Kidney (tissue), 14 donors: ENCODE results near the gene PGA4. TPM values are rescaled to one million over a fixed set of nuclear protein-coding genes. Genes with fewer than 3 reads are reported as not detected.

ENCODE experiments used
- DNase-seq, 5 donors: peaks; one replicate each; pipeline ENCODE4 v3.0.0-alpha.2; 2013 to 2020
- FAIRE-seq: peaks from 2 replicates; lab custom pipeline; 2012; peaks lifted over from hg19 to GRCh38; lab: Jason Lieb, UNC
- H3K27ac ChIP-seq, 2 donors: one replicate each; pipeline ENCODE4 v1.7.0; 2013; ENCODE audit warnings: low read depth in 2 of 2, low read length in 2 of 2, inconsistent platforms in 1 of 2
- H3K27me3 ChIP-seq: one replicate; pipeline ENCODE4 v1.7.1; 2013; ENCODE audit warnings: low read length, inconsistent platforms; ENCODE audit not compliant: control insufficient read depth, insufficient read depth
- H3K36me3 ChIP-seq, 3 donors: one replicate each; pipeline versions ENCODE4 v1.7.0 to v1.7.1; 2013; ENCODE audit warnings: low read length in 3 of 3, control low read depth in 1 of 3, inconsistent platforms in 1 of 3; ENCODE audit not compliant: insufficient read depth in 3 of 3, control insufficient read depth in 2 of 3
- H3K4me1 ChIP-seq, 3 donors: one replicate each; pipeline versions ENCODE4 v1.7.0 to v1.7.1; 2013; ENCODE audit warnings: low read length in 3 of 3, inconsistent platforms in 1 of 3, low read depth in 1 of 3; ENCODE audit not compliant: control insufficient read depth in 2 of 3, insufficient read depth in 2 of 3
- H3K4me3 ChIP-seq, 3 donors: one replicate each; pipeline versions ENCODE4 v1.7.0 to v1.8.1; 2013; ENCODE audit warnings: low read length in 3 of 3, control low read depth in 1 of 3, inconsistent platforms in 1 of 3
- H3K9ac ChIP-seq, 3 donors: one replicate each; pipeline versions ENCODE4 v1.7.0 to v1.7.1; 2013; ENCODE audit warnings: low read length in 3 of 3, control low read depth in 1 of 3, inconsistent platforms in 1 of 3
- H3K9me3 ChIP-seq, 3 donors: one replicate each; pipeline versions ENCODE4 v1.7.0 to v1.7.1; 2013; ENCODE audit warnings: low read length in 3 of 3, control low read depth in 1 of 3, inconsistent platforms in 1 of 3; ENCODE audit not compliant: control insufficient read depth in 2 of 3, insufficient read depth in 1 of 3
- CTCF ChIP-seq: IDR thresholded peaks from 3 replicates; pipeline ENCODE4 v1.5.1; 2012; ENCODE audit warnings: mild to moderate bottlenecking, moderate library complexity, borderline replicate concordance; ENCODE audit not compliant: insufficient read depth; ENCODE audit errors: extremely low read depth
- intact Hi-C: fragments of 100-400 bp; cut with DNase I; formaldehyde crosslinking; loops from one replicate; pipeline ENCODE4 v1.11.1; 2022
- polyA plus RNA-seq: library from polyadenylated mRNA; stranded (reverse); fragments of 350-450 nt; fragmentation: Illumina TruSeq; extraction: RNeasy Lipid Tissue Mini Kit (QIAGEN cat#74804); gene quantifications from one replicate; pipeline ENCODE4 v1.2.3, GENCODE V29; 2014; ENCODE audit warnings: low read depth, low replicate concordance; ENCODE audit not compliant: insufficient read depth
- total RNA-seq: library from RNA; stranded (reverse); fragmentation: NEBNext Ultra II Directional; extraction: Animal tissue kit (Norgen Biotek cat#: 25700); gene quantifications from one replicate; pipeline ENCODE4 v1.2.1, GENCODE V29; 2021
- donor health status: control.
- donor health status: control.
- donor health status: control.
- donor health status: control.
- donor health status: control.
- donor health status: DM: yes; HTN: yes; CAD: no.
- donor health status: Normal renal cell carcinoma (clear cell type).

Gene PGA4
- total and polyA plus RNA-seq, 2 donors from 2014 or later, result not detected

- no peak for TF ChIP-seq CTCF
- Histone ChIP-seq H3K9me3 (no peaks in the 10 kb centered on the region), H3K27me3 (no peaks in the 10 kb centered on the region), H3K9ac (no peak overlapping the region), H3K4me1 (no peaks in the 10 kb centered on the region), H3K4me3 (no peak overlapping the region), H3K27ac (no peak overlapping the region), H3K36me3 (no peaks in the 10 kb centered on the region)
- FAIRE-seq (no peak), DNase-seq (no peak)
- intact Hi-C loops, result no loop called here
These were observed 37.2 kb downstream of the PGA4 start for GRCh38 chr11:61259363-61259762.

GRCh38 chr11:61264371-61264770 lies 42.2 kb downstream of the PGA4 start:
- TF ChIP-seq CTCF, result no peak
- Histone ChIP-seq H3K27me3 (no peaks in the 10 kb centered on the region), H3K9ac (no peak overlapping the region), H3K4me3 (no peak overlapping the region), H3K36me3 (no peaks in the 10 kb centered on the region), H3K4me1 (no peaks in the 10 kb centered on the region), H3K9me3 (no peaks in the 10 kb centered on the region), H3K27ac (no peak overlapping the region)
- intact Hi-C loops, result no loop called here
- no peak for FAIRE-seq
- no peak for DNase-seq

GRCh38 chr11:61264795-61265194 lies 42.6 kb downstream of the PGA4 start:
- Histone ChIP-seq H3K9me3 (no peaks in the 10 kb centered on the region), H3K4me3 (no peak overlapping the region), H3K27me3 (no peaks in the 10 kb centered on the region), H3K9ac (no peak overlapping the region), H3K36me3 (no peaks in the 10 kb centered on the region), H3K4me1 (no peaks in the 10 kb centered on the region), H3K27ac (no peak overlapping the region)
- intact Hi-C loops, result no loop called here
- DNase-seq, result no peak
- no peak for TF ChIP-seq CTCF
- no peak for FAIRE-seq

- Histone ChIP-seq H3K4me1 (no peaks in the 10 kb centered on the region), H3K9ac (no peak overlapping the region), H3K27me3 (no peaks in the 10 kb centered on the region), H3K4me3 (no peak overlapping the region), H3K36me3 (no peaks in the 10 kb centered on the region), H3K9me3 (no peaks in the 10 kb centered on the region), H3K27ac (no peak overlapping the region)
- intact Hi-C loops, result no loop called here
- FAIRE-seq (no peak), DNase-seq (no peak)
- TF ChIP-seq CTCF, result no peak
These were observed 43.2 kb downstream of the PGA4 start for GRCh38 chr11:61265357-61265756.
